ENCODE data around the gene GAA.

Gene GAA

DNA sequence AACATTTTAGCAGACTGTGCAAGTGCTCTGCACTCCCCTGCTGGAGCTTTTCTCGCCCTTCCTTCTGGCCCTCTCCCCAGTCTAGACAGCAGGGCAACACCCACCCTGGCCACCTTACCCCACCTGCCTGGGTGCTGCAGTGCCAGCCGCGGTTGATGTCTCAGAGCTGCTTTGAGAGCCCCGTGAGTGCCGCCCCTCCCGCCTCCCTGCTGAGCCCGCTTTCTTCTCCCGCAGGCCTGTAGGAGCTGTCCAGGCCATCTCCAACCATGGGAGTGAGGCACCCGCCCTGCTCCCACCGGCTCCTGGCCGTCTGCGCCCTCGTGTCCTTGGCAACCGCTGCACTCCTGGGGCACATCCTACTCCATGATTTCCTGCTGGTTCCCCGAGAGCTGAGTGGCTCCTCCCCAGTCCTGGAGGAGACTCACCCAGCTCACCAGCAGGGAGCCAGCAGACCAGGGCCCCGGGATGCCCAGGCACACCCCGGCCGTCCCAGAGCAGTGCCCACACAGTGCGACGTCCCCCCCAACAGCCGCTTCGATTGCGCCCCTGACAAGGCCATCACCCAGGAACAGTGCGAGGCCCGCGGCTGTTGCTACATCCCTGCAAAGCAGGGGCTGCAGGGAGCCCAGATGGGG lies 3.1 kb downstream of the GAA start:
- DNase-seq (ENCODE audit: low spot score): no peak

DNA sequence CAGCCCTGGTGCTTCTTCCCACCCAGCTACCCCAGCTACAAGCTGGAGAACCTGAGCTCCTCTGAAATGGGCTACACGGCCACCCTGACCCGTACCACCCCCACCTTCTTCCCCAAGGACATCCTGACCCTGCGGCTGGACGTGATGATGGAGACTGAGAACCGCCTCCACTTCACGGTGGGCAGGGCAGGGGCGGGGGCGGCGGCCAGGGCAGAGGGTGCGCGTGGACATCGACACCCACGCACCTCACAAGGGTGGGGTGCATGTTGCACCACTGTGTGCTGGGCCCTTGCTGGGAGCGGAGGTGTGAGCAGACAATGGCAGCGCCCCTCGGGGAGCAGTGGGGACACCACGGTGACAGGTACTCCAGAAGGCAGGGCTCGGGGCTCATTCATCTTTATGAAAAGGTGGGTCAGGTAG lies 3.6 kb downstream of the GAA start:
- DNase-seq (ENCODE audit: low spot score): no peak

DNA sequence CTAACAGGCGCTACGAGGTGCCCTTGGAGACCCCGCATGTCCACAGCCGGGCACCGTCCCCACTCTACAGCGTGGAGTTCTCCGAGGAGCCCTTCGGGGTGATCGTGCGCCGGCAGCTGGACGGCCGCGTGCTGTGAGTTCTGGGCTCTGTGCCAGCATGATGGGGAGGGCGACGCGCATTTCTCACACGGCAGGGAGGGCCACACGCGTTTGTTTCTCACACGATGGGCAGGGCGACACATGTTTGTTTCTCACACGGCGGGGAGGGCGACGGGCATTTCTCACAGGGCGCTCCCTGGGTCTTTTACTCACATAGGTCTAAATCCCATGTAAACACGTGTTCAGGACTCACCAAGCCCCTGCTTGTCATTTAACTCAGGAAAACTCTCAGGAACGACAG lies 4.4 kb downstream of the GAA start:
- no peak for DNase-seq (ENCODE audit: low spot score)

DNA sequence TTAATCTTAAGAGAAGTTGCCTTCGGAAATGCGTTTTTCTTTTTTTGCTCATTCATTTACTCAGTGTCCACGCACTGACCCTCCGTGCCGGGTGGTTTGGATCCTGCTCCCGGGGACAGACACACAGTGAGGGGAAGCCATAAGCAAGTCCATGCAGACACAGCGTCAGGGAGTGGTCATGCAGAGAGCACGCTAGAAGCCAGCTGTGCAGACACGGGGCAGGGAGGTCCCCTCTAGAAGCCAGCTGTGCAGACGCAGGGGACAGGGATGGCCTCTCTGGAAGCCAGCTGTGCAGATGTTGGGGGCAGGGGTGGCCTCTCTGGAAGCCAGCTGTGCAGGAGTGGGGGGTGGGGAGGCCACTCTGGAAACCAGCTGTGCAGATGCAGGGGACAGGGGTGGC lies 4.8 kb downstream of the GAA start:
- no peak for DNase-seq (ENCODE audit: low spot score)

DNA sequence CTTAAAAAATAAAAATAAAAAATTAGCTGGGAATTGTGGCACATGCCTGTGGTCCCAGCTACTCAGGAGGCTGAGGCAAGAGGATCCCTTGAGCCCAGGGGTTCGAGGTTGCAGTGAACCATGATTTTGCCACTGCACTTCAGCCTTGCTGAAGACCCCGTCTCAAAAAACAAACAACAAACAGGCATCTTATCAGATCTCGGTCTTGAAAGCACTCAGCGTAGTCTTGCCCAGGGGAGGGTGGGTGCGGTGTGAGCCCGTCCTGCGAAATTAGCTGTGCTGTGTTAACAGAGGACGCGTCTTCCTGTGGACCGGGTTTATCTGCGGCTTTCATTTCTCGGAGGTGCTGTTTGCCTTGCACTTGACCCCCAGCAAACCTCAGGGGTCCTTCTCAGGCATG lies 5.4 kb downstream of the GAA start:
- no peak for DNase-seq (ENCODE audit: low spot score)

DNA sequence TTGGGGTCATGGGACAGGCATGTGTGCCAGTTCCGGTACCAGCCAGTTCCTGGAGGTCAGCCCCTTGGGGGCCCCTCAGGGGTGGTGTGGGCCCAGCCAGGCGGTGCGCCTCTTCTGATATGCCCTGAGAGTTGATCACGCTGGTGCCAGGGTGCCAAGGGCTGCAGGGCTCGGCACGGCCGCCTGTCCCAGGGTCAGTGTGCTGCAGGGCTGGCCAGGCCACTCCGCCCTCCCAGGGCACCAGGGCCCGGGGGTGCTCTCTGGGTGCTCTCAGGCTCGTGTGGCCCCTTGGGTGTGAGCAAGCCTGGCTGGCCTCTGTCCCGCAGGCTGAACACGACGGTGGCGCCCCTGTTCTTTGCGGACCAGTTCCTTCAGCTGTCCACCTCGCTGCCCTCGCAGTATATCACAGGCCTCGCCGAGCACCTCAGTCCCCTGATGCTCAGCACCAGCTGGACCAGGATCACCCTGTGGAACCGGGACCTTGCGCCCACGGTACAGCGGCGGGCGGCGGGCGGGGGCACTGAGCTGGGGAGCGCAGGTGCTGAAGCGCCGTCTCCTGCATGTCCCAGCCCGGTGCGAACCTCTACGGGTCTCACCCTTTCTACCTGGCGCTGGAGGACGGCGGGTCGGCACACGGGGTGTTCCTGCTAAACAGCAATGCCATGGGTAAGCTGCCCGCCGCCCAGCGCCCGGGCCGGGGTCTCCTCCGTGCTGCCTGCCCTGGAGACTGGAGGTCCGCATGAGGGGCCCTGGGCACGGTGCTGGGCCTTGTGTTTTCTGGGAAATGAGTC lies 6.0 kb downstream of the GAA start:
- DNase-seq (ENCODE audit: low spot score): no peak

- no peak for DNase-seq (ENCODE audit: low spot score)
Observed at GRCh38 chr17:80108036-80108971, 6.9 kb downstream of the GAA start.

DNA sequence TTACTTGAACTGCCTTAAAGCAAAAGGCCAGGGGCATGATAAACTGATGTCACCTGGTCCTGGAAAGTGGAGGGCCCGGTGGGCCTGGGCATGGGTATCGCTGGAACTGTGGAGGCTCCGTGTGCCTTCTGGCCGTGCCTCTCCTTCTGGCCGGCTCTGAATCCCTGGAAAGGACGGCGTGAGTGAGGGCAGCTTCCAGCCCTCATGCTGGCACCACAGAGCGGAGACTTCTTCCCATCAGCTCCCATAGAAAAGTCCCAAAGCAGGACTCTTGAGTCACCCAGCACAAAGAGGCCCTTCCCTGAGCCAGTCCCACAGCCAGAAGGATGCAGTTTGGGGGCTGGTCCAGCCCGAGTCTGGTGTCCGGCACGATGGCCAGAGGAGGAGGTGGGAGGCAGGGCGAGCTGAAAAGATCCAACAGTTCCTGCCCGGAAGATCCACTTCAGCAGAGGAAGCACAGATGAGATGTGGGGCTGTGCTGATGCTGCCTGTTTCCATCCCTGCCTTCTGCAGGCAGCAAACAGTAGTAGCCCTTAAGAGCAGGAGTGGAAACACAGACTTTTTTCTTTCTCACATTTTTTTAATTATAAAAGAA lies 7.8 kb downstream of the GAA start:
- no peak for DNase-seq (ENCODE audit: low spot score)

- DNase-seq (ENCODE audit: low spot score): no peak
Observed at GRCh38 chr17:80109713-80110446, 8.5 kb downstream of the GAA start.

DNA sequence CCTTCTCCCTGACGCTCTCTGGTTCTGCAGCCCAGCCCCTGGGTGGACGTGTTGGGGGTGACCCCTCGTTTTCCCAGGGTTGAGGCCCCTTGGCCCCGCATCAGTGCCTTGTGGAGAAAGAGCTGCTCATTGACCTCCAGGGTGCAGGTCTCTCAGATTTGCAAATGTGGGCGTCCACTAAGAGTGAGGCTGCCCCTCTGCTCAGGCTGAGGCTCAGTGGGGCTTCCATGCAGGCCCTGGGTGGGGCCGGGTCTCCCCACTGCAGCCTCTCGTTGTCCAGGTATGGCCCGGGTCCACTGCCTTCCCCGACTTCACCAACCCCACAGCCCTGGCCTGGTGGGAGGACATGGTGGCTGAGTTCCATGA lies 9.0 kb downstream of the GAA start:
- no peak for DNase-seq (ENCODE audit: low spot score)

DNA sequence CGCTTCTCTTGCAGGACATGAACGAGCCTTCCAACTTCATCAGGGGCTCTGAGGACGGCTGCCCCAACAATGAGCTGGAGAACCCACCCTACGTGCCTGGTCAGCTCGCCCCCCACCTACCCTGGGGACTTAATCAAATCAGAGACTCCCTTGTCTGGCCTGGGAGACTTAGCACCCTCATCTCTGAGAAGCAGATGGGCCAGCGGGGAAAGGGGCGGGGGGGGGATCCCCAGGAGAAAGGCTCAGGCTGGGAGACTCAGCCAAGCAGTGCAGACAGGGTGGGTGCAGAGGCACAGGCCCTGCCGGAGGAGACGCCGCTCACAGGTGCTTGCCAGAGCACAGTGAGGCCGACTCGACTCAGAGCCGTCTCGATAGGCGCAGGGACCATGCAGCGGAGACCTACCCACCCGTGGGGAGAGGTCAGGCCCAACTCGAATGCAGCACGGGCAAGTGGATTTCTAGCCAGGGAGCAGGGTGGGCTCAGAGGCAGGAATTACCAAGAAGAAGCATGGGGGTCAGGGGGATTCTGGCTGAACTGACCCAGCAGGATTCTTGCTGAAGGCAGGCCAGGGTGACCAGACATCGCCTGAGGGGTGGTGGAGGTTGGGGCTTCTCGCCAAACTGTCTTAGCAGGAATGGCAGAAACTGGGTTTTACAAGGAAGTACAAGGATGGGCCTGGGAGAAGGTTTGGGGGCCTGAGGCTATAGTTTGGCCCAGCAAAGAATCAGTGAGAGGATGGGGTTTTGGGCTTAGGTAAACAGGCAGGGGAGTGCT lies 9.7 kb downstream of the GAA start:
- DNase-seq (ENCODE audit: low spot score): no peak

DNA sequence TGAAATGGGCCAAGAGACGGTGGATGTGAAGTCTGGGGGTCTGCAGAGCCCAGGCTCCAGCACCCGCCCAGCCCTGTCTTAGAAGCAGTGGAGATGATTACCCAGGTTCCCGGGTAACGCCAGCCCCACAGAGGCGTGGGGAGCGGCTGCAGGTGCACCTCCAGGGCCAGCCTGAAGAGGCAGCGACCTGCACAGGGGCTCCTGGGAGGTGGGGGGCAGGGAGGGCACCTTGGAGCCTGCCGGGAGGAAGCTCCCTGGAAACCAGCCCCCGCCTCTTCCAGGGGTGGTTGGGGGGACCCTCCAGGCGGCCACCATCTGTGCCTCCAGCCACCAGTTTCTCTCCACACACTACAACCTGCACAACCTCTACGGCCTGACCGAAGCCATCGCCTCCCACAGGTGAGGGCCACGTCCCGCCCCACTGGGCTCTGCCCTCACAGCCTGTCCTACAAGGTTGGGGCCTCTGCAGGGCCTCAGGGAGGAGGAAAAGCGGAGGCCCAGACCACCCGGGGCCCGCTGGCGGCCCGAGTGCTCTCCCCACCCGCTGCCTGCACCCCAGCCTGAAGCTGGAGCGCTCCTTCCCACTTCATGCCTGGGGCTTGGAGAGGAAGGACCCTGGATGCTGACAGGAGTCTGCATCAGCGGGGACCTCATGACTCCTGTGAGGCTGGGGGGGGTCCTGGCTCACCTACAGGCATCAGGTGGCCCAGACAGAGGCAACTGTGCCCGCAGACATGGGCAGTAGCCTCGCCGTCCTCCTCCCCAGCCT lies 10.5 kb downstream of the GAA start:
- no peak for DNase-seq (ENCODE audit: low spot score)

DNA sequence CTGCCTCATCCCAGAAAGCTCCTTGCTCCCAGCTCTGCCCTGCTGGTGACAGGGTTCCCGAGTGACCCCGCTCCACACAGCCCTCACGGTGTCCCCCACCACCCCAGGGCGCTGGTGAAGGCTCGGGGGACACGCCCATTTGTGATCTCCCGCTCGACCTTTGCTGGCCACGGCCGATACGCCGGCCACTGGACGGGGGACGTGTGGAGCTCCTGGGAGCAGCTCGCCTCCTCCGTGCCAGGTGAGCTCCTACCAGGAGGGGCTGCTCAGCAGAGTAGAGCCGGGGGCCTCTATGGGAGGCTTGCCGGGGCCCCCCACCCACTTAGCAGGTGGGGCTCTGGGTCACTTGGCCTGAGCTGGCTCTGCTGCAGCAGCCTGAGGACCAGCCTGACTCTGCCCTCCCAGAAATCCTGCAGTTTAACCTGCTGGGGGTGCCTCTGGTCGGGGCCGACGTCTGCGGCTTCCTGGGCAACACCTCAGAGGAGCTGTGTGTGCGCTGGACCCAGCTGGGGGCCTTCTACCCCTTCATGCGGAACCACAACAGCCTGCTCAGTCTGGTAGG lies 11.2 kb downstream of the GAA start:
- no peak for DNase-seq (ENCODE audit: low spot score)

DNA sequence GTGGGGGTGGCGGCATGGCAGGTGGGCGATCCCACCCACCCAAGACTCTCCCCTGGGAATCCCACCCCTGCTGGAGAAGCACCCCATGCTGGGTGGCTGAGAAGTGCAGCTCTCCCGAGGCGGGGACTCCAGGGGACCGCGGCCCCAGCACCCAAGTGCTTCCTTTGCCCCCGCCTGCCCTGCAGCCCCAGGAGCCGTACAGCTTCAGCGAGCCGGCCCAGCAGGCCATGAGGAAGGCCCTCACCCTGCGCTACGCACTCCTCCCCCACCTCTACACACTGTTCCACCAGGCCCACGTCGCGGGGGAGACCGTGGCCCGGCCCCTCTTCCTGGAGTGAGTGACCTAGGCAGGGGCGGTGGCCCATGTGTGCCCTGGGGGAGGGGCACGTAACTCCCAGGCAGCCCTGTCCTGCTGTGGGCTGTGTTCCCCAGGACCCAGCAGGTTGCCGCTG lies 11.7 kb downstream of the GAA start:
- no peak for DNase-seq (ENCODE audit: low spot score)

DNA sequence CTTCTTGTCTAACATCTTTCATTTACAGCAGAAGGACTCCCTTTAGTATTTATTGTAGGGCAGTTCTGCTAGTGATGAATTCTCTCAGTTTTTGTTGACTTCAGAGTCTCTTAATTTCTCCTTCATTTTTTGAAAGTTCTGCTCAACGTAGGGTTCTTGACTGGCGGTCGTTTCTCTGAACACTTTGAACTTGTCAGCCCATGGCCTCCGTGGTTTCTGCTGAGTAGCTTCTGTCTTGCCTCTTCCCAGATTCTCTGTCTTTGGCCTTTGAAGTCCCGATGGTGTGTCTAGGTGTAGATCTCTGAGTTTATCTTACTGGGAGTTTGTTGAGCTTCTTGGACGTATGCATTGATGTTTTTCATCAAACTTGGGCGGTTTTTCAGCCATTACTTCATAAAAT lies 13.4 kb downstream of the GAA start:
- no peak for DNase-seq (ENCODE audit: low spot score)

GRCh38 chr17:80115159-80115558 lies 13.8 kb downstream of the GAA start:
- DNase-seq (ENCODE audit: low spot score): no peak

DNA sequence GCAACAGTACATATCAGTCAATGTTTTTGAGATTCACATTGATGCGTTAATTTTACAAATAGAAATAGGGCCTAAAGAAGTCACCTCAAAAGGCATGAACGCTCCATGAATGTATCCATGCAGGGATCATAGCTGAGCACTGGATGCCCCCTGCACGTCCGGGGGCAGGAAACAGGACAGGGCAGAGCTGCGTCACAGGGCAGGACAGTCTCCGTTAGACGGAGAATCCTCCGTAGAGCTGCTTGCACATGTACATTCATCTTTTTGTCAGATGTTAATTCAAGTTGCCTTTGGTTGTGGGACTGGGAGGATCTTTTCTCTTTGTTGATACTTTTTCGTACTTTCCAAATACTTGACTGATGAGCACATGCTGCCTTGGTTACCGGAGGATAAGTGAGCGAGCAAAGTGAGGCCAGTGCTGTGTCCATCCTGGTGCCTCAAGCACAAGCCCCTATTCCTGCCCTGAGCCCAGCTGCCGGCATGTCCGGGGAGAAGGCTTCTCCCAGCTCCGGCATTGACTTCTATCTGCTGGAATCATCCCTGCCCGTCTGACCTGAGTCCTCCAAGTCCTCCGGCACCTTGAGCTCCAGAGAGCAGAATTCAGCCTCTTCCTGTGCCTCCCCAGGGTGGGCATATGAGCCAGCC lies 15.0 kb downstream of the GAA start:
- DNase-seq (ENCODE audit: low spot score): no peak

DNA sequence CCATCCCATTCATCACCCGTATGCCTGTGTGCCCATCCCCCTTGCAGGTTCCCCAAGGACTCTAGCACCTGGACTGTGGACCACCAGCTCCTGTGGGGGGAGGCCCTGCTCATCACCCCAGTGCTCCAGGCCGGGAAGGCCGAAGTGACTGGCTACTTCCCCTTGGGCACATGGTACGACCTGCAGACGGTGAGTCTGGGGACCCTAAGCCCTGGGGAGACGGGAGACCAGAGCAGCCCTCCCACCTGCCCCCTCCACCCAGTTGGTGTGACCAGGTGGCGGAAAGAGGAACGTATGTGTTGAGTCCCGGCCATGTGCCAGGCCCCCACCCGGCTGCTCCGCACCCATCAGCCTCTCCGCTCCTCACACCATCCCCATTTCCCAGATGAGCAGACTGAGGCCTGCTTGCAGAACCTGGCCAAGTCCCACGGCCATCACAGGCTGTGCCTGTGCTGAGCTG lies 15.6 kb downstream of the GAA start:
- DNase-seq (ENCODE audit: low spot score): no peak
